ENCODE data around the gene FCN2. TPM values are rescaled to one million over a fixed set of nuclear protein-coding genes. Genes with fewer than 3 reads are reported as not detected.

FCN2 gene
- total RNA-seq, 2 donors from 2014 or later = not detected

DNA sequence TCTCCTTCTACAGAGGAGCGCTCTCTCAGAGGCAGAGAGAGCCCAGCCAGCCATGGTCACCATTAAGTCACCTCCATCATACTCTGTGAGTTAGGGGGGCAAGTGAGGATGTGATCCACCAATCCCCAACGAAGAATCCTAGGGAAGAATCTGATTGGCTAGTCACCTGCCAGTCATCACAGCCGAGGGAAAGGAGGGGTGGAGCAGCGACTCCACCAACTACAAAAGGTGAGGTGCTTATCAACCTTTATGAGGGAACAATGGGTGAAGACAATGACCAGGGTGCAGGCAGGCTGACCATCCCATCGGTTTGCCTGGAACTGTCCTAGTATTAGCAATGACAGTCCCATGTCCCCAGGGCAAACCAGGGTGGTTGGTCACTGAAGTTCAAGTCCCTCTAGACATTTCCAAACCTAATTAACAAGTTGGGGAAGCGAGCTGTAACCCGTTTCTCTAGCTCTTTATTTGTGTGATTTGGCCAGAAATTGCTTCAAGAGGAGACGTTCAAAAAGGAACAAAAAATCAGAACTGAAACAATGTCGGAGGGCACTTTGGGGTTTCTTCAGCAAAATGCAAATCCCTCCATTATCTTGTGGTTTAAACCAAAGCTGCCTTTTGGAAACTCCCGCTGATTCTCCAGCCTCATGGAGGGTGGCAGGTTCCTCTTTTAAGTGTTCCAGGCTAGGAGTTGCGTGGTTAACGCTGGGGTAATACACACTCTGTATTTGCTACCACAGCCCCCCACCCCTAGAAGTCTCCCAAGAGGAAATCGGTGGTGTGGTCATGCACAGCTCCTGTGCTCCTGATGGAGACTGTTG is 55.9 kb downstream of the FCN2 start:
- peak; percentile 28 for DNase-seq (ENCODE audit: low spot score)
- intact Hi-C loops (cut with DNase I) = no loop called here

Small RNA genes within 50 kb of the gene (microRNA-seq; reads per million reads assigned to microRNA genes)
- 0 reads per million in 2 donors for gene MIR3689A (ENCODE audit: borderline microRNAs expressed in 2 of 2)
- gene MIR3689B (ENCODE audit: borderline microRNAs expressed in 2 of 2) = 0 reads per million in 2 donors
- 0 reads per million in 2 donors for gene MIR3689C (ENCODE audit: borderline microRNAs expressed in 2 of 2)
- gene MIR3689D1 (ENCODE audit: borderline microRNAs expressed in 2 of 2) = 0 reads per million in 2 donors
- 0 reads per million in 2 donors for gene MIR3689D2 (ENCODE audit: borderline microRNAs expressed in 2 of 2)
- gene MIR3689E (ENCODE audit: borderline microRNAs expressed in 2 of 2) = 0 reads per million in 2 donors
- 0 reads per million in 2 donors for gene MIR3689F (ENCODE audit: borderline microRNAs expressed in 2 of 2)

Other genes with a start within 250 kb of the FCN2 start
- 100 to 1,000 TPM in 1 of 2 donors, 10 to 100 TPM in 1; 71.1 to 196 TPM for gene COL5A1, start 239.0 kb upstream of the FCN2 start, total RNA-seq
- 10 to 100 TPM in 1 of 2 donors, 1 to 10 TPM in 1; 7.1 to 16.5 TPM for gene FCN1, start 37.1 kb downstream of the FCN2 start, total RNA-seq
- 10 to 100 TPM; 29.2 to 38.2 TPM for gene OLFM1, start 206.9 kb downstream of the FCN2 start, total RNA-seq